ENCODE results near the gene CYB561.

- TF ChIP-seq CTCF (conservative IDR thresholded peaks at IDR 0.05; ENCODE audit: low read depth, low read length) (no peak), EZH2 (IDR thresholded peaks at IDR 0.05; ENCODE audit: low read length, unreplicated experiment) (no peak)
Observed at GRCh38 chr17:63464691-63465236, 18.7 kb upstream of the CYB561 start.
